ENCODE results near the gene PPP1R1C. TPM values are rescaled to one million over a fixed set of nuclear protein-coding genes. Genes with fewer than 3 reads are reported as not detected.

PPP1R1C gene
- total RNA-seq, 4 donors from 2014 or later, result 0.96 to 4.3 TPM; not detected in 2

- peaks cover 0 to 7% (median 0%) of the 10 kb centered on the region in 4 donors for H3K4me1 ChIP-seq
- no peak overlapping the region for H3K4me3 ChIP-seq
- no peaks in the 10 kb centered on the region for H3K9me3 ChIP-seq
- H3K27ac ChIP-seq, result peak overlapping the region in 1 of 4 donors; percentile 8
- intact Hi-C loops (cut with DNase I; ENCODE audit: low total_unique reads) (no loop called here), in situ Hi-C loops (cut with MboI; ENCODE audit: low pct_ligation_motif_present in 1 of 4, low pct_unique_long_range_greater_than_20kb in 1 of 4, low sequenced_read_pairs in 3 of 4) (no loop called here)
- H3K27me3 ChIP-seq, result no peaks in the 10 kb centered on the region
- TF ChIP-seq EP300 (IDR thresholded peaks at IDR 0.05; ENCODE audit: low read depth) (no peak), POLR2AphosphoS5 (IDR thresholded peaks at IDR 0.05) (no peak), POLR2A (IDR thresholded peaks at IDR 0.05) (no peak)
- TF ChIP-seq, protein P1, sequence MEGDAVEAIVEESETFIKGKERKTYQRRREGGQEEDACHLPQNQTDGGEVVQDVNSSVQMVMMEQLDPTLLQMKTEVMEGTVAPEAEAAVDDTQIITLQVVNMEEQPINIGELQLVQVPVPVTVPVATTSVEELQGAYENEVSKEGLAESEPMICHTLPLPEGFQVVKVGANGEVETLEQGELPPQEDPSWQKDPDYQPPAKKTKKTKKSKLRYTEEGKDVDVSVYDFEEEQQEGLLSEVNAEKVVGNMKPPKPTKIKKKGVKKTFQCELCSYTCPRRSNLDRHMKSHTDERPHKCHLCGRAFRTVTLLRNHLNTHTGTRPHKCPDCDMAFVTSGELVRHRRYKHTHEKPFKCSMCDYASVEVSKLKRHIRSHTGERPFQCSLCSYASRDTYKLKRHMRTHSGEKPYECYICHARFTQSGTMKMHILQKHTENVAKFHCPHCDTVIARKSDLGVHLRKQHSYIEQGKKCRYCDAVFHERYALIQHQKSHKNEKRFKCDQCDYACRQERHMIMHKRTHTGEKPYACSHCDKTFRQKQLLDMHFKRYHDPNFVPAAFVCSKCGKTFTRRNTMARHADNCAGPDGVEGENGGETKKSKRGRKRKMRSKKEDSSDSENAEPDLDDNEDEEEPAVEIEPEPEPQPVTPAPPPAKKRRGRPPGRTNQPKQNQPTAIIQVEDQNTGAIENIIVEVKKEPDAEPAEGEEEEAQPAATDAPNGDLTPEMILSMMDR (IDR thresholded peaks at IDR 0.05), result no peak
- H3K36me3 ChIP-seq, result no peaks in the 10 kb centered on the region
- no peak for DNase-seq
- 48 to 52% methylated on average over 3 to 4 of the region's 4 CpGs for WGBS, 2 donors (ENCODE audit: low coverage in 1 of 2)
Measured at GRCh38 chr2:181984814-181985631, 630 bp upstream of the PPP1R1C start.

GRCh38 chr2:181988154-181988924 lies 2.7 kb downstream of the PPP1R1C start:
- H3K27me3 ChIP-seq, result no peaks in the 10 kb centered on the region
- H3K4me1 ChIP-seq, result peaks cover 0 to 7% (median 0%) of the 10 kb centered on the region in 4 donors
- TF ChIP-seq, protein P1 (IDR thresholded peaks at IDR 0.05), result no peak
- TF ChIP-seq POLR2A (IDR thresholded peaks at IDR 0.05) (no peak), EP300 (IDR thresholded peaks at IDR 0.05; ENCODE audit: low read depth) (no peak), POLR2AphosphoS5 (IDR thresholded peaks at IDR 0.05) (no peak)
- intact Hi-C loops (cut with DNase I; ENCODE audit: low total_unique reads) (no loop called here), in situ Hi-C loops (cut with MboI; ENCODE audit: low pct_ligation_motif_present in 1 of 4, low pct_unique_long_range_greater_than_20kb in 1 of 4, low sequenced_read_pairs in 3 of 4) (no loop called here)
- H3K36me3 ChIP-seq, result no peaks in the 10 kb centered on the region
- no peaks in the 10 kb centered on the region for H3K9me3 ChIP-seq
- H3K27ac ChIP-seq, result no peak overlapping the region
- WGBS, 2 donors (ENCODE audit: low coverage in 1 of 2), result 72 to 94% methylated on average over 7 of the region's 7 CpGs
- DNase-seq, result no peak
- no peak overlapping the region for H3K4me3 ChIP-seq

- peaks cover 0 to 7% (median 0%) of the 10 kb centered on the region in 4 donors for H3K4me1 ChIP-seq
- 80 to 88% methylated on average over 1 of the region's 1 CpG for WGBS, 2 donors (ENCODE audit: low coverage in 1 of 2)
- H3K27me3 ChIP-seq, result no peaks in the 10 kb centered on the region
- intact Hi-C loops (cut with DNase I; ENCODE audit: low total_unique reads) (no loop called here), in situ Hi-C loops (cut with MboI; ENCODE audit: low pct_ligation_motif_present in 1 of 4, low pct_unique_long_range_greater_than_20kb in 1 of 4, low sequenced_read_pairs in 3 of 4) (no loop called here)
- H3K36me3 ChIP-seq, result no peaks in the 10 kb centered on the region
- no peak overlapping the region for H3K27ac ChIP-seq
- no peaks in the 10 kb centered on the region for H3K9me3 ChIP-seq
- TF ChIP-seq, protein P1 (IDR thresholded peaks at IDR 0.05), result no peak
- no peak for TF ChIP-seq EP300 (IDR thresholded peaks at IDR 0.05; ENCODE audit: low read depth)
- no peak for TF ChIP-seq POLR2AphosphoS5 (IDR thresholded peaks at IDR 0.05)
- TF ChIP-seq POLR2A (IDR thresholded peaks at IDR 0.05), result no peak
- H3K4me3 ChIP-seq, result no peak overlapping the region
- DNase-seq, result no peak
Measured at GRCh38 chr2:181989099-181989498, 3.4 kb downstream of the PPP1R1C start.

DNA sequence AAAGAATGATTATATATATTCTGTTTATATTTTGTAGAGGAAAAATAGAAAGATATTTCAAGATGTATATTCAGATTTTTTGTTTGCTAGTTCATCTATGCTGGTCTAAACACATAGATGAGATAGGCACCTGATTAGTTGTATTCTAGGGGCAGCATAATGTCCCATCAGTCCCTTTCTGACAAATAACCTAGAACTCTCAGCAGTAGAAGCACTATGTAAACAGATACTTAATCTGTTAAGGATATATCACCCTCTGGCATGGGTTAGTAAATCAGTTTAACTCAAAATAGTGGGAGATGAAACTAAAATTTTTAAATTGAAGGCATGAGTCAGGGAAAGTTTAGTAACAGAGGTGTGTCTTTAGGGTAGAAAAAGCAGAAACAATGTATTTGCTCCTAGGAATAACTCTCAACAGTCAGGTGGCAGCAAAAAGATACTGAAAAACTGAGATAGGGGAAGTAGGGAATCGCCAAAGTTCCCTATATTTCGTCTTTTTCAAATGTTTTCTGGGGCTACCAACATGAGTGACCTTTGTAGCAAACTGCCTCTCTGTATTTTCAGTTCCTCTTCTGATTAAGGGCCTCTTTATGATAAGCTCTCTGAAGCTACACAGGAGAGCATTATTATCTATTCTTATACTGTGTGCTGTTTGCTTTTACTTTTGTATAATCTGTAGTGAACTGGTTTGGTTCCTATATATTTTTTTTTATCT lies 5.7 kb downstream of the PPP1R1C start:
- H3K27ac ChIP-seq, result no peak overlapping the region

More for the DNA sequence above, 5.7 kb downstream of the PPP1R1C start:
- Histone ChIP-seq H3K27me3 (no peaks in the 10 kb centered on the region), H3K4me1 (no peaks in the 10 kb centered on the region), H3K36me3 (no peaks in the 10 kb centered on the region), H3K9me3 (no peaks in the 10 kb centered on the region), H3K4me3 (no peak overlapping the region)
- DNase-seq, result no peak
- WGBS, 2 donors (ENCODE audit: low coverage in 1 of 2), result 46 to 59% methylated on average over 2 of the region's 2 CpGs
- intact Hi-C loops (cut with DNase I; ENCODE audit: low total_unique reads) (no loop called here), in situ Hi-C loops (cut with MboI; ENCODE audit: low pct_ligation_motif_present in 1 of 4, low pct_unique_long_range_greater_than_20kb in 1 of 4, low sequenced_read_pairs in 3 of 4) (no loop called here)
- TF ChIP-seq POLR2A (IDR thresholded peaks at IDR 0.05), result no peak

All from transverse colon (tissue), 4 donors.